GM23248 (cell line): ENCODE measurements around the gene RSPH1.

Experiments
- EZH2 ChIP-seq: fragments of 200-600 bp; sonication (generic); IDR thresholded peaks from 2 replicates; pipeline ENCODE4 v1.6.1; 2018; ENCODE audit warnings: antibody characterized with exemption, mild to moderate bottlenecking; ENCODE audit not compliant: insufficient read depth, poor library complexity, severe bottlenecking
- EZH2phosphoT487 ChIP-seq: fragments of 200-600 bp; sonication (generic); IDR thresholded peaks from 2 replicates; pipeline ENCODE4 v1.6.1; 2018; ENCODE audit warnings: antibody characterized with exemption, moderate library complexity, mild to moderate bottlenecking, low read depth; ENCODE audit not compliant: insufficient read depth

GRCh38 chr21:42526379-42526727, 30.3 kb upstream of the RSPH1 start:
- TF ChIP-seq EZH2 (no peak), EZH2phosphoT487 (no peak)
